ENCODE data around the gene ANXA11. TPM values are rescaled to one million over a fixed set of nuclear protein-coding genes. Genes with fewer than 3 reads are reported as not detected.
"Not testable (repeated sequence)": the region's sequence is repeated elsewhere in the genome, so short reads cannot be mapped to it uniquely, and the experiment has no call there.

Gene ANXA11
- total RNA-seq = 100 to 1,000 TPM; 110 to 269 (median 238) TPM

DNA sequence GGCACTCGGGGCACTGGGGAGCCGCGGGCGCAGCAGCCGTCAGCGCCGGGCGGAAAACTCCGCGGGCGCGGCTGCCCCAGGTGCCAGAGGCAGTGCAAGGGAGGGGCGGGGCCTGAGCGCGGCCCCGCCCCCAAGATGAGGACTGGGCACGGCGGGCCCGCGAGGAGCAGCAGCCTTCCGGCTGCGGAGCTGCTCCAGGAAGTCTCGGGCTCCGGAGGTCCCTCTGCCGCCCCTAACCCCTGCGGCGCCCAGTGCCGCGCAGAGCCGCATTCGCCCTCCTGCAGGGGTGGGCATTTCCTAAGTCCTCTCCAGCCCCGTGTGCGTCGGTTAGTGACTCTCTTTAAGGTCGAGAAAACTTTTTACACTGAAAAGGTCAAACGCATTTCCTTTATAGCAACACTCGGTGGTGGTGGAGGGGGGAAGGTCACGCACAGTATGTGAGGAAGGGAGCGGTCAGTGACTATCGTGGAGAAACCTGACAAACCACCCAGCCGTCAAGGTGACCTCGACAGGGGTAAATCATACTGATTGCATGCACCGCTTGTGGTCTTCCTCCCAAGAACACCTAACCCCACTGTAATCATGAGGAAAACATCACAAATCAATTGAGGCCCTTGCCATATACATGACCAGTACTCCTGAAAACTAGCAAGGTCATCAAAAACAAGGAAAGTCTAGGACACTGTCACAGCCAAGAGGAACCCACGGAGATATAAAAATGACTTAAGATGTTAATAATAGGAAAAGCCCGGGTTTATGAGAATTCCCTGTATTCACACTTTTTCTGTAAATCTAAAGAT is at the start of gene ANXA11:
Gene ANXA11 (minus strand): TSS at position 61 of the 800 bp plus-strand sequence. CDS start 32,676 bp downstream, outside the sequence.
- peaks cover 4 to 46% (median 20%) of the 10 kb centered on the region in 4 donors for H3K4me1 ChIP-seq

DNA sequence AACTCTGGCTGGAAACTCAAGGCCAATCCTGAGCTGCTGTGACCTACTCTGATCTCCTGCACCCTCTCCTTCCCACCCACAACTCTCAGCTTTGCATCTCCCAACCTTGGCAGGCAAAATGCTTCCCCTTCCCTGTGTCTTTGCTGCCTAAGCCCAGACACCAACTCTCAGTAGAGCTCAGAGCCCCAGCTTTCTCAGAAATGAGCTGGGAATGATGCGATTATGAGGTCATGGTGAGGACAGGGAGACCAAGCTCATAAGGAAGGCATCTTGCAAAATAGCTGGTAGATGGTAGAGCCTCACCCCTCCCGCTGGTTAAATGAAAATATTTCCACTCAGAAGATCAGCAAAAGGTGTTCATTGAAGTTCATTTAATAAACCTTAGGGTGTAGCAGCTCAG is 49.4 kb upstream of the ANXA11 start:
- H3K36me3 ChIP-seq, H3K27ac ChIP-seq, DNase-seq, H3K9me3 ChIP-seq, H3K4me1 ChIP-seq, H3K27me3 ChIP-seq, H3K4me3 ChIP-seq: not testable (repeated sequence)

More for the DNA sequence above, at the start of gene ANXA11:
- Histone ChIP-seq H3K27ac (peak within 1 kb of the TSS; percentile 99 to 100 (median 99)), H3K27me3 (no peaks in the 10 kb centered on the region), H3K36me3 (no peaks in the 10 kb centered on the region), H3K4me3 (peak within 1 kb of the TSS; percentile 85 to 99 (median 96)), H3K9me3 (no peaks in the 10 kb centered on the region)
- peak; percentile 98 to 99 for TF ChIP-seq POLR2A (IDR thresholded peaks at IDR 0.05)
- TF ChIP-seq, protein P1, sequence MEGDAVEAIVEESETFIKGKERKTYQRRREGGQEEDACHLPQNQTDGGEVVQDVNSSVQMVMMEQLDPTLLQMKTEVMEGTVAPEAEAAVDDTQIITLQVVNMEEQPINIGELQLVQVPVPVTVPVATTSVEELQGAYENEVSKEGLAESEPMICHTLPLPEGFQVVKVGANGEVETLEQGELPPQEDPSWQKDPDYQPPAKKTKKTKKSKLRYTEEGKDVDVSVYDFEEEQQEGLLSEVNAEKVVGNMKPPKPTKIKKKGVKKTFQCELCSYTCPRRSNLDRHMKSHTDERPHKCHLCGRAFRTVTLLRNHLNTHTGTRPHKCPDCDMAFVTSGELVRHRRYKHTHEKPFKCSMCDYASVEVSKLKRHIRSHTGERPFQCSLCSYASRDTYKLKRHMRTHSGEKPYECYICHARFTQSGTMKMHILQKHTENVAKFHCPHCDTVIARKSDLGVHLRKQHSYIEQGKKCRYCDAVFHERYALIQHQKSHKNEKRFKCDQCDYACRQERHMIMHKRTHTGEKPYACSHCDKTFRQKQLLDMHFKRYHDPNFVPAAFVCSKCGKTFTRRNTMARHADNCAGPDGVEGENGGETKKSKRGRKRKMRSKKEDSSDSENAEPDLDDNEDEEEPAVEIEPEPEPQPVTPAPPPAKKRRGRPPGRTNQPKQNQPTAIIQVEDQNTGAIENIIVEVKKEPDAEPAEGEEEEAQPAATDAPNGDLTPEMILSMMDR (IDR thresholded peaks at IDR 0.05) = no peak
- peak; percentile 88 to 95 (median 92) for DNase-seq

DNA sequence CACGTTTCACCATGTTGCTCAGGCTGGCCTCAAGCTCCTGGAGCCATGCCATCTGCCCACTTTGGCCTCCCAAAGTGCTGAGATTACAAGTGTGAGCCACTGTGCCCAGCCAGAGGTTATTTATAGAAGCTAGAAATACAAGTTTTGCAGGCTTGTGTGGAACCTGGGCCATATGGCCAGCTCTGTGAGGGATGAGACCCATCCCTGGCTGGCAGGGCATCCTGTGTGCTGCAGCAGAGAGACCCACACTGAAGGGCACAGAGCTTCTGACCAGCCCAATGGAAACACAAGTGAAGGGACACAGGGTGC is 48.6 kb upstream of the ANXA11 start:
- not testable (repeated sequence) for H3K9me3 ChIP-seq, H3K36me3 ChIP-seq, DNase-seq, H3K4me1 ChIP-seq, H3K4me3 ChIP-seq, H3K27me3 ChIP-seq, H3K27ac ChIP-seq

DNA sequence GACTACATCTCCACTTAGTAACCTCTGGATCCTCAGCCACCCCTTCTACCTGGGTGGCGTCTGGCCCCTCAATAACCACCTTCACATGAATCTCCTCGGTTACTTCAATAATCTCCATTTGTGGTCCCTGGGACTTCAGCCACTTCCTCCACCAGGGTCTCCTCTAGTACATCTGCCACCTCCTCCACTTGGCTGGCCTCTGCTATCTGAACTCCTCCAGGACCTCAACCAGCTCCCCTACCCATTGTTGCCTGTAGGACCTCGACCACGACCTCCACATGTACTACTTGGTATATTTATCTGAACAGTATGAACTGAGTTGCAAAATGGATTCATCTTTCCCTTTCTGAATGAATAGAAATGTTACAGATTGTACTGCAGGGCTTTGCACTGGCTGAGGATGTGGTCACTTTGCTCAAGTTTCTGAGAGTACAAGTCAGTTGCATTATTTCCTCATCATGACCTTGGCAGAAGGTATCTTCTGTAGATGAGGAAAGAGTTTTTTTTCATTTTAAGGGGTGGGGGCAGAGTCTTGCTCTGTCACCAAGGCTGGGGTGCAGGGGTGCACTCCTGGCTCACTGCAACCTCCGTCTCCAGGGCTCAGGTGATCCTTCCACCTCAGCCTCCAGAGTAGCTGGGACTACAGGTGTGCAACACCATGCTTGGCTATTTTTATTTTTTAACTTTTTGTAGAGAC is 48.1 kb upstream of the ANXA11 start:
- H3K27ac ChIP-seq = no peak overlapping the region
- no peaks in the 10 kb centered on the region for H3K27me3 ChIP-seq
- H3K36me3 ChIP-seq = no peaks in the 10 kb centered on the region
- no peak for TF ChIP-seq POLR2A (IDR thresholded peaks at IDR 0.05)
- TF ChIP-seq, protein P1 (IDR thresholded peaks at IDR 0.05) = no peak
- DNase-seq = no peak
- no peak overlapping the region for H3K4me3 ChIP-seq
- H3K4me1 ChIP-seq = no peaks in the 10 kb centered on the region
- H3K9me3 ChIP-seq = no peaks in the 10 kb centered on the region

DNA sequence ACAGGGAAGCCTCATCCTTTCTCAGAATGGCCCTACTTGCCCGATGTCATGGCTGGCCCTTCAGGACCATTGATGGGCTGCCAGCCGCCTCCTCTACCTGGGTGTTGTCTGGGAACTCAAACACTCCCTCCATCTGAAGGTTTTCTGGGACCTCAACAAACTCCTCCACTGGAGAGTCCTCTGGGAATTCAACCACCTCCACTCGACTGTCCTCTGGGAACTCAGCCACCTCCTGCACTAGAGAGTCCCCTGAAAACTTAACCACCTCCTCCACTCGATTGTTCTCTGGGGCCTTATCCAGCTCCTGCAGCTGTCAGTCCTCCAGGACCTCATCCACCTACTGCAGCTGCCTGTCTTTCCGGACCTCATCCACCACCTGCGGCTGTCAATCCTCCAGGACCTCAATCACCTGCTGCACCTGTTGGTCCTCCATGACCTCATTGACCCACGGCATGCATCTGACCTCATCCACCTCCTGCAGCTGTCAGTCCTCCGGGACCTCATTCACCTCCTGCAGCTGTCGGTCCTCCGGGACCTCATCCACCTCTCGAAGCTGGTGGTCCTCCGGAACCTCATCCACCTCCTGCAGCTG is 47.1 kb upstream of the ANXA11 start:
- H3K9me3 ChIP-seq = no peaks in the 10 kb centered on the region
- H3K4me1 ChIP-seq = no peaks in the 10 kb centered on the region
- no peak for TF ChIP-seq POLR2A (IDR thresholded peaks at IDR 0.05)
- TF ChIP-seq, protein P1 (IDR thresholded peaks at IDR 0.05) = no peak
- no peak overlapping the region for H3K27ac ChIP-seq
- H3K36me3 ChIP-seq = no peaks in the 10 kb centered on the region
- no peak overlapping the region for H3K4me3 ChIP-seq
- no peaks in the 10 kb centered on the region for H3K27me3 ChIP-seq
- DNase-seq = no peak

DNA sequence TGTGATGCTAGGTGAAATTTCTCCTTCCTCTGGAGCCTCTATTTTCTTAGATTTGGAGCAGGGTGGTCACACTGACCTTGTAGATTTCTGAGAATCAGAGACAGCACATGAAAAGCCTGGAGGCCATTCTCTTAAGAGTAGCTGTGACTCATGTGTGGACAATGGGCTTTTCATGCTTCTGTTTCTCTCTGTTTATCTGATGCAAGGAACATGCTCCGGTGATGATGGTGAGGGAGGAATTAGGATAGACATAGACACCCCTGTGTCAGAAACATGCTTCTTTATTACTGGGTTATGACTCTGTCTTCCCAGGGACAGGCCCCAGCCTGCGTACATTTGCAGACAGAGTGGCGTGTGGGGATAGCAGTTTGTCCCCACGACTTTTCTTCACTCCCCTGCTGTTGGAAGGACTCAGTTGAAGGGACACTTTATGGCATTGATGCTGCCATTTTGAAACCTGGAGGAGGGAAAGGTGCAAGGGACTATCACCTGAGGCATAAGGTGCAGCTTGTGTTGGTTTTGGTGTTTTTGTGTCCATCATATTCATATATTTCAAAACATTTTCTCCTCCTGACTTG is 46.5 kb upstream of the ANXA11 start:
- not testable (repeated sequence) for H3K4me3 ChIP-seq

DNA sequence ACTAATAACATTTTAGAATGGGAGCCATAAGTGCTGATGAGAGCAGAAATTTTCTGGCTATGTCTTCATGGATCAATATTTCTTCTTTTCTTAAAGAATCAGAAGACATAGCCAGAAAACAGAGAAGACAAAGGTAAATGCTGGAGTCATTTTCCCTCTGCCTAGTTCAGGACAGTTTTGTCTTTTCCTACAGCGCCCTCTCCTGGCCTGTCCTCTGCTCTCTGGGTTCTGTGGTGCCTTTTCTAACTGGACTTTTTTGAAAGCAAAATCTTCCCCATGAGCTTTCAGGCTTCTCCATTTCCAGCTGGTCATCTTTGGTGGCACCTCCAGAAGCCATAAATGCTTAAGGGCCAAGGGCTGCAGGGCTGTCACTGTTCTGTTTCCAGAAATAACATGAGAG is 45.1 kb upstream of the ANXA11 start:
- H3K9me3 ChIP-seq, H3K36me3 ChIP-seq, H3K27ac ChIP-seq, DNase-seq, H3K4me3 ChIP-seq, H3K27me3 ChIP-seq, H3K4me1 ChIP-seq: not testable (repeated sequence)

More for the DNA sequence above, 46.5 kb upstream of the ANXA11 start:
- H3K27ac ChIP-seq, H3K27me3 ChIP-seq, H3K9me3 ChIP-seq, DNase-seq, H3K36me3 ChIP-seq, H3K4me1 ChIP-seq: not testable (repeated sequence)

DNA sequence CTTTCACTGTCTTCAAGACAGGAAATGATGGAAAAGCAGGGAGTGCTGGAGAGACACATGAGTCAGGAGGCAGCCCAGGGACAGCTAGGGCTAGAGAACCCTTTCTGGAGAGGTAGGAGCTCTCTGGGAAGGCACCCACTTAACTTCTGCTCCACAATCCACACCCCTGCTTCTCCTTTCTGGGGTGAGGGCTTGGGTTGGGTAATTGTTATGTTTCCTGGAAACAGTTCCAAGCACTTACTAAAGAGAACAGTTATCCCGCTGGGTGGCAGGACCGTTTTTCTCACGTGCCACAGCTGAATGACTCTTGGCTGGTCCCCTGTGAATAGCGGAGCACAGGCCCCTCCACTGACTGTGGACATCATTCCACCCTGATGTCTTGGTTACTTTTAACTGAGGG is 44.6 kb upstream of the ANXA11 start:
- H3K27me3 ChIP-seq, DNase-seq, H3K4me1 ChIP-seq, H3K27ac ChIP-seq, H3K9me3 ChIP-seq, H3K4me3 ChIP-seq, H3K36me3 ChIP-seq: not testable (repeated sequence)

DNA sequence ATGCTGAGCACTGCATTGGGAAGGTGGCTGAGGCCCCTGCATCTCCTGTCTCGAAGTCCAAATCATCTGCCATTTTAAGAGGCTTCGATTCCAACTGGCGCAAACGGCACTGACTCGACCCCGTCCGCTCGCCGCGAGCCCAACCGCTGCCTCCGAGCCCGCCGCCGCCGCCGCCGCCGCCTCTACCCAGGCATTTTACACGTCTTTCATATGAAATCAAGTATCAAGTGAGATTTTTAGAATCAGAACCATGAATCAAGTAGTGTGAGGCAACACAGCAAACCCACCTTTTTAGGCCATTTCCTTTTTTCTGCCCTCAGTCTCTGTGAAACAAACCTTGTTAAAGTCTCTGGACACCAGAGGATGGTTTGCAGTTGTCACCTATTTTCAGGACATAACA is 42.3 kb upstream of the ANXA11 start:
- not testable (repeated sequence) for H3K27me3 ChIP-seq, H3K4me1 ChIP-seq, H3K4me3 ChIP-seq, H3K9me3 ChIP-seq, H3K36me3 ChIP-seq, H3K27ac ChIP-seq, DNase-seq

DNA sequence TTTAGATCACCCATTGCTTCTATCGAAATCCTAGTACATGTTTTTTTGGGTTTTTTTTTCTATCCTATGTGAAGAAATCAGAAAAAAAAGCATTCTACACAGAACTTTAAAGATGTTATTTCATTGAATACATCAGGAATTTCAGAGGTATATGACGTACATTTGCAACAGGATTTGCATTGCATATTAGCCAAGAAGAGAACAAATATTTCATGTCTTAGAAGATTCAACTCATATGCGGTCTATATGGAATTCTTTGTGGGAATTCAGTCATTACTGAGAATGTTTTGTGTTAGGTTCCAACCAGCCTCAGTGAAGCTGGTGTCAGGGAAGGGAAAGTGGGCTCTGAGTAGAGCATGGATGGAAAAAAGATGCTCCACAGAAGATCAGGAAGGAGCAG is 39.0 kb upstream of the ANXA11 start:
- not testable (repeated sequence) for H3K27me3 ChIP-seq, H3K36me3 ChIP-seq, H3K4me1 ChIP-seq, DNase-seq, H3K4me3 ChIP-seq, H3K27ac ChIP-seq, H3K9me3 ChIP-seq

DNA sequence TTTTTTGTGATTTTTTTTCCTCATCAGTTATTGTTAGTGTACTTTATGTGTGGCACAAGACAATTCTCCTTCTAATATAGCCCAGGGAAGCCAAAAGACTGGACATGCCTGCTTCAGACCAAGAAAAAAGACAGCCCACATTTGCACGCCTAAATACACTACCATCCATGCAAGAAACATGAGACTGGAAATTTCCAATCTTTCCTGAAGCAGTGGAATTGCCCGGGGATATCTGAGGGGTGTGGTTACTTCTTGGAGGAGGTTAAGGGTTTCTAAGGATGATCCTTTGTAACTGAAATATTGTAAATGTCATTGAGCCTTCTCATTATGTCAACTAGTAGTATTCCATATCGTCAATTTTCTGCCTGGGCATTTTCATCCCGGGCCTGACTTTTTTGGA is 37.0 kb upstream of the ANXA11 start:
- H3K9me3 ChIP-seq, H3K27ac ChIP-seq, H3K27me3 ChIP-seq, H3K4me1 ChIP-seq, H3K4me3 ChIP-seq, H3K36me3 ChIP-seq, DNase-seq: not testable (repeated sequence)
